Endothelial cell of umbilical vein (primary cell): ENCODE data around the gene DLG5. TPM values are rescaled to one million over a fixed set of nuclear protein-coding genes. Genes with fewer than 3 reads are reported as not detected.

Experiments used
- BruUV-seq: library from RNA; stranded (reverse); fragments of 400-500 nt; replicated peaks from 2 replicates; lab custom pipeline; 2021; lab: Mats Ljungman, UMichigan
- CTCF ChIA-PET: fragments of 300-600, 350-600 bp; sonication (Branson Sonifier 250); formaldehyde crosslinking; loops from one replicate; lab custom pipeline; 2021; ENCODE audit warnings: antibody characterized with exemption, inconsistent platforms; lab: Charles Lee
- POLR2A ChIA-PET: fragments of 300-600, 350-600 bp; sonication (Branson Sonifier 250); formaldehyde crosslinking; loops from one replicate; lab custom pipeline; 2021; ENCODE audit warnings: antibody characterized with exemption, inconsistent platforms; lab: Charles Lee
- DNase-seq: peaks from one replicate; pipeline ENCODE4 v3.0.0-alpha.2; 2011; ENCODE audit warnings: low read depth, low spot score
- FAIRE-seq: peaks from 2 replicates; lab custom pipeline; 2011; peaks lifted over from hg19 to GRCh38; lab: Jason Lieb, UNC
- H2AFZ ChIP-seq: 2 replicates; pipeline ENCODE4 v1.6.0; 2012; ENCODE audit warnings: low read depth, low read length, control low read depth, inconsistent platforms
- H3K27ac ChIP-seq: 2 replicates; pipeline ENCODE4 v1.5.1; 2011; ENCODE audit warnings: low read depth, mild to moderate bottlenecking, control low read depth, low read length, moderate library complexity; ENCODE audit not compliant: insufficient read depth
- H3K27me3 ChIP-seq, 2 experiments: 2 replicates each; pipeline versions ENCODE4 v1.6.0 to v1.6.1; 2011; ENCODE audit warnings: low read length in 2 of 2, mixed read lengths in 1 of 2; ENCODE audit not compliant: control insufficient read depth in 2 of 2, insufficient read depth in 2 of 2
- H3K36me3 ChIP-seq, 2 experiments: 2 replicates in 1 of 2; 3 replicates in 1 of 2; pipeline ENCODE4 v1.5.1; 2011; ENCODE audit warnings: low read length in 2 of 2, mild to moderate bottlenecking in 1 of 2, moderate library complexity in 1 of 2; ENCODE audit not compliant: control insufficient read depth in 2 of 2, insufficient read depth in 2 of 2; ENCODE audit errors: extremely low read depth in 1 of 2
- H3K4me1 ChIP-seq: 3 replicates; pipeline ENCODE4 v1.5.1; 2011; ENCODE audit warnings: mild to moderate bottlenecking, low read length; ENCODE audit not compliant: control insufficient read depth, insufficient read depth; ENCODE audit errors: extremely low read depth
- H3K4me2 ChIP-seq: 2 replicates; pipeline ENCODE4 v1.6.1; 2011; ENCODE audit warnings: low read length, control low read depth, mixed read lengths; ENCODE audit not compliant: insufficient read depth
- H3K4me3 ChIP-seq, 3 experiments: fragments of 200-600 bp in 1 of 3; sonication (generic), shearing (Covaris generic) in 1 of 3; replicated peaks in 1 of 3; 2 replicates each; pipeline ENCODE4 v1.5.1; 2011 to 2016; ENCODE audit warnings: control low read depth in 3 of 3, low read length in 3 of 3, mild to moderate bottlenecking in 2 of 3, inconsistent platforms in 1 of 3, low read depth in 1 of 3, moderate library complexity in 1 of 3; ENCODE audit not compliant: insufficient read depth in 1 of 3
- H3K79me2 ChIP-seq: 2 replicates; pipeline ENCODE4 v1.6.0; 2012; ENCODE audit warnings: low read length, inconsistent platforms; ENCODE audit not compliant: control insufficient read depth, insufficient read depth
- H3K9ac ChIP-seq: replicated peaks from 2 replicates; pipeline ENCODE3; 2011; ENCODE audit warnings: low read length, control low read depth; ENCODE audit not compliant: insufficient read depth; ENCODE audit errors: extremely low read depth
- H3K9me1 ChIP-seq: replicated peaks from 3 replicates; pipeline ENCODE4 v1.6.0; 2011; ENCODE audit warnings: mild to moderate bottlenecking, low read length; ENCODE audit not compliant: control insufficient read depth, insufficient read depth; ENCODE audit errors: extremely low read depth
- H3K9me3 ChIP-seq: replicated peaks from 2 replicates; pipeline ENCODE4 v1.5.1; 2012; ENCODE audit warnings: low read length, inconsistent platforms; ENCODE audit not compliant: control insufficient read depth, insufficient read depth
- H4K20me1 ChIP-seq: replicated peaks from 2 replicates; pipeline ENCODE3; 2011; ENCODE audit warnings: mild to moderate bottlenecking, low read length; ENCODE audit not compliant: control insufficient read depth, insufficient read depth; ENCODE audit errors: extremely low read depth
- EZH2 ChIP-seq: IDR thresholded peaks from 2 replicates; pipeline ENCODE4 v1.6.1; 2012; ENCODE audit warnings: borderline replicate concordance, low read depth, mild to moderate bottlenecking, moderate library complexity, low read length, inconsistent platforms; ENCODE audit not compliant: severe bottlenecking
- FOS ChIP-seq: IDR thresholded peaks from 2 replicates; pipeline ENCODE4 v1.6.1; 2011; ENCODE audit warnings: mild to moderate bottlenecking, low read length, moderate library complexity, borderline replicate concordance; ENCODE audit not compliant: insufficient read depth
- GATA2 ChIP-seq: IDR thresholded peaks from 2 replicates; pipeline ENCODE4 v1.7.0; 2011; ENCODE audit warnings: low read depth, mild to moderate bottlenecking, moderate library complexity, mixed read lengths, low read length; ENCODE audit not compliant: insufficient read length, insufficient read depth
- MYC ChIP-seq: IDR thresholded peaks from one replicate; pipeline ENCODE4 v1.6.1; 2011; ENCODE audit warnings: mild to moderate bottlenecking, low read depth, low read length
- POLR2A ChIP-seq: IDR thresholded peaks from 2 replicates; pipeline ENCODE4 v1.6.1; 2012; ENCODE audit warnings: low read depth, mild to moderate bottlenecking, control low read depth, low read length
- POLR2AphosphoS5 ChIP-seq: IDR thresholded peaks from 2 replicates; pipeline ENCODE4 v1.6.1; 2012; ENCODE audit warnings: low read depth, mild to moderate bottlenecking, control low read depth, low read length, moderate library complexity; ENCODE audit not compliant: insufficient read depth
- dilution Hi-C: fragments of 300-500 bp; cut with MboI; formaldehyde crosslinking; loops from one replicate; pipeline ENCODE4 v1.15.0; 2019; ENCODE audit warnings: low sequenced_read_pairs; ENCODE audit not compliant: extremely low pct_ligation_motif_present
- intact Hi-C: fragments of 100-400 bp; cut with micrococcal nuclease; formaldehyde crosslinking; loops from one replicate; pipeline ENCODE4 v1.10.0; 2022
- polyA plus RNA-seq, 4 experiments: library from polyadenylated mRNA; depleted of rRNA in 3 of 4; stranded (reverse) in 3 of 4; unstranded in 1 of 4; fragments of >200 nt; gene quantifications; 2 replicates each; pipeline versions ENCODE4 v1.2.1 to v1.2.3, GENCODE V29; 2011 to 2012; ENCODE audit warnings: missing spikeins in 1 of 4
- total RNA-seq: library from RNA; stranded (reverse); gene quantifications from 2 replicates; pipeline ENCODE4 v1.2.3, GENCODE V29; 2021
- TF ChIP-seq, protein P1 (sequence below), 2 donors: IDR thresholded peaks; 1 replicate in 1 of 2; 2 replicates in 1 of 2; pipeline ENCODE4 v1.5.1; 2011; ENCODE audit warnings: low read length in 2 of 2, mild to moderate bottlenecking in 2 of 2, moderate library complexity in 2 of 2, control low read depth in 1 of 2, inconsistent platforms in 1 of 2, low read depth in 1 of 2; ENCODE audit not compliant: insufficient read depth in 1 of 2; ENCODE audit errors: extremely low read depth in 1 of 2
- TF ChIP-seq, protein P2 (sequence below): IDR thresholded peaks from 2 replicates; pipeline ENCODE4 v1.6.1; 2011; ENCODE audit not compliant: insufficient read depth, insufficient read length

DLG5 gene
- total and polyA plus RNA-seq, 2 donors (not counting 3 experiments of a cell fraction or from before 2014, with no cell fraction given): 12.3 to 24.9 TPM

DNA sequence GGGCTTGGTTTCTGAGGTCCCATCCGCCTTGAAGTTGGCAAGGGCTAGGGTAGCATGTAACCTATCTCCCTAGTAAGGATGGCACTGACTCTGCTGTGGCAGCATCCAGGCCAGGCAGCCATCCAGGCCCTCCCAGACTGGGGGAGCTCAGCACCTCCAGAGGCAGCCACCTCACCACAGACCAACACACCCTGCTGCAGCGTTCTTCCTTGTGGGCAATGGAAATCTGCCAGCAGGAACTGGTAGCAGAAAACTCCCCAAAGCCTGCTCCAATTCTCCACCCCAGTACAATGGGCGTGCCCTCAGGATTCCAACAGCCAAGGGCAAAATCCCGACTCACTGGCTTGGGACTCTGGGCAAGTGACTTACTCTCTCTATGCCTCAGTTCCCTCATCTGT lies 27.5 kb downstream of the DLG5 start:
- Histone ChIP-seq H2AFZ (no peak overlapping the region), H4K20me1 (no peaks in the 10 kb centered on the region), H3K4me1 (no peaks in the 10 kb centered on the region), H3K36me3 (no peaks in the 10 kb centered on the region), H3K9ac (no peak overlapping the region), H3K4me3 (no peak overlapping the region), H3K27me3 (no peaks in the 10 kb centered on the region), H3K27ac (no peak overlapping the region), H3K79me2 (no peaks in the 10 kb centered on the region), H3K9me3 (no peaks in the 10 kb centered on the region), H3K4me2 (no peak overlapping the region), H3K9me1 (no peaks in the 10 kb centered on the region)
- POLR2A ChIA-PET: no interaction called here
- TF ChIP-seq MYC: no peak
- TF ChIP-seq, protein P1, sequence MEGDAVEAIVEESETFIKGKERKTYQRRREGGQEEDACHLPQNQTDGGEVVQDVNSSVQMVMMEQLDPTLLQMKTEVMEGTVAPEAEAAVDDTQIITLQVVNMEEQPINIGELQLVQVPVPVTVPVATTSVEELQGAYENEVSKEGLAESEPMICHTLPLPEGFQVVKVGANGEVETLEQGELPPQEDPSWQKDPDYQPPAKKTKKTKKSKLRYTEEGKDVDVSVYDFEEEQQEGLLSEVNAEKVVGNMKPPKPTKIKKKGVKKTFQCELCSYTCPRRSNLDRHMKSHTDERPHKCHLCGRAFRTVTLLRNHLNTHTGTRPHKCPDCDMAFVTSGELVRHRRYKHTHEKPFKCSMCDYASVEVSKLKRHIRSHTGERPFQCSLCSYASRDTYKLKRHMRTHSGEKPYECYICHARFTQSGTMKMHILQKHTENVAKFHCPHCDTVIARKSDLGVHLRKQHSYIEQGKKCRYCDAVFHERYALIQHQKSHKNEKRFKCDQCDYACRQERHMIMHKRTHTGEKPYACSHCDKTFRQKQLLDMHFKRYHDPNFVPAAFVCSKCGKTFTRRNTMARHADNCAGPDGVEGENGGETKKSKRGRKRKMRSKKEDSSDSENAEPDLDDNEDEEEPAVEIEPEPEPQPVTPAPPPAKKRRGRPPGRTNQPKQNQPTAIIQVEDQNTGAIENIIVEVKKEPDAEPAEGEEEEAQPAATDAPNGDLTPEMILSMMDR (IDR thresholded peaks at IDR 0.05; ENCODE audit: extremely low read depth in 1 of 2, insufficient read depth in 1 of 2, low read depth in 1 of 2, low read length in 2 of 2): no peak
- TF ChIP-seq, protein P2, sequence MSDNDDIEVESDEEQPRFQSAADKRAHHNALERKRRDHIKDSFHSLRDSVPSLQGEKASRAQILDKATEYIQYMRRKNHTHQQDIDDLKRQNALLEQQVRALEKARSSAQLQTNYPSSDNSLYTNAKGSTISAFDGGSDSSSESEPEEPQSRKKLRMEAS: no peak
- no peak for TF ChIP-seq FOS
- no peak for TF ChIP-seq GATA2
- no peak for TF ChIP-seq POLR2AphosphoS5
- TF ChIP-seq EZH2: no peak
- TF ChIP-seq POLR2A: no peak
- CTCF ChIA-PET: interaction anchor here (0.7 to 1.4 kb wide), 2 partner anchors 40 to 130 kb away, joined by 3 read pairs; partner anchors contain the start of gene POLR3A
- dilution Hi-C loops: no loop called here
- intact Hi-C loops: no loop called here
- BruUV-seq: no TSS peak
- no peak for DNase-seq
- no peak for FAIRE-seq
